ENCODE data around the gene ELL2.

ELL2 gene

DNA sequence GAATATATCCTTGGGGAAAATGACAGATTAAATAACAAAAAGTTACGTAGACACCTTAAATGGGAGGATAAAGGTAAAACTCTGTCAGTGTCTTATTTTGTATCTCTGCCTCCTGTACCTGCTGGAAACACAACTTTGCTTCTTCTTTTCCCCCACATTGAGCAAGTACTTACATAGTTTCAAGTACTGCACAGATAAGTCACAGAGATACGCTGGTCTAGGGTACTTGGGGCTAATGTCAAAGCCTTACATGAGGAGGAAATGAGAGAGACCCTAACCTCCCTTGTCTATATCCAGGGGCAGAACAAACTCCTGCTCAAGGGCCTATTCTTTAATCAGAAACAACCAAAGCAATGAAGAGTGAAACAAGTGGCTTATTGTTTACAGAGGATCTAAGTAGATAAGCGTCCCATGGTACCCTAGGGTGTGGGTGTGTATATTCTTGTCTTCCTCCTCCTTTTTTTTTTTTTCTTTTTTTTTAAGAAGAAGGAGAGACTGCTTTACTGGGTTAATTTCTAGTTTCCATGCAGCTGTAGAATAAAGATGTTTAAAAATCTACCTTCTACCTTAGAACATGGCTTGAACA, 43.1 kb downstream of the ELL2 start:
- Histone ChIP-seq H2BK12ac (ENCODE audit: low read length) (no peak overlapping the region), H2BK15ac (ENCODE audit: low read length) (no peak overlapping the region), H3K4ac (ENCODE audit: low read length) (no peak overlapping the region), H4K8ac (ENCODE audit: low read depth, low read length) (no peak overlapping the region), H3K27me3 (ENCODE audit: control insufficient read depth in 3 of 3, insufficient read depth in 3 of 3, low read depth in 1 of 3, low read length in 3 of 3) (no peaks in the 10 kb centered on the region), H2BK5ac (ENCODE audit: low read length) (no peak overlapping the region), H3K36me3 (replicated peaks in 1 of 2; ENCODE audit: control insufficient read depth in 2 of 2, insufficient read depth in 2 of 2, low read length in 2 of 2) (no peaks in the 10 kb centered on the region), H3K4me1 (ENCODE audit: control insufficient read depth in 2 of 2, insufficient read depth in 1 of 2, low read depth in 1 of 2, low read length in 2 of 2) (peaks cover 8 to 11% of the 10 kb centered on the region in 2 donors), H3K18ac (ENCODE audit: low read length) (no peak overlapping the region), H3K27ac (replicated peaks; ENCODE audit: low read length) (no peak overlapping the region), H2AFZ (ENCODE audit: low read length) (no peak overlapping the region), H3K4me2 (ENCODE audit: insufficient read depth, low read length, poor library complexity, severe bottlenecking) (no peak overlapping the region), H3K4me3 (ENCODE audit: low read length in 2 of 2) (no peak overlapping the region), H3K23ac (ENCODE audit: low read depth, low read length, poor library complexity) (no peak overlapping the region), H3K9ac (ENCODE audit: low read depth, low read length, poor library complexity) (no peak overlapping the region), H3K9me3 (replicated peaks in 1 of 2; ENCODE audit: control insufficient read depth in 2 of 2, insufficient read depth in 1 of 2, low read depth in 1 of 2, low read length in 2 of 2) (no peaks in the 10 kb centered on the region), H3K14ac (ENCODE audit: low read length) (no peak overlapping the region), H4K91ac (ENCODE audit: low read depth, low read length, poor library complexity) (no peak overlapping the region), H3K79me1 (ENCODE audit: low read depth, low read length) (no peaks in the 10 kb centered on the region), H2BK120ac (ENCODE audit: low read depth, low read length) (no peak overlapping the region), H2AK5ac (ENCODE audit: low read depth, low read length) (no peak overlapping the region)
- WGBS, 2 donors (ENCODE audit: extremely low coverage in 2 of 2, insufficient read length in 2 of 2, insufficient replicate concordance in 1 of 2) = no CpG with 5 or more reads among the region's 3 CpGs
- DNase-seq (ENCODE audit: low spot score) = no peak

DNA sequence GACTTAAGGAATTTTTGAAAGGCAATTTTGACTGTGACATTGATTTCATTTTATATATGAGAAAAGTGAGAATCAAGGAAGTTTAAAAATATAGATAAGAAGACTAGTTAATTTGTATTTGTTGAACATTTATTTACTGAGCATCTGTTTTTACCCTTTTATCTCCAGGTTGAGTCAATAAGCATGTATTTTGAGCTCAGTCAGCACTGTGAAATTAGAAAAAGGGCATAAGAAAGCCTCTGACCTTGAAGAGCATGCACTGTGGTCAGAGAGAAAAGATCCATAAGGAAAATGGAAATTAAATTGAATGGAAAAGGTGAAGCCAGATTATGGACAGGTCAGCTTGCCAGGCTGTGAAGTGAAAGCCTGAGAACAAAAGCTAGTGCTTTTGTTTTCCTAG, 44.4 kb downstream of the ELL2 start:
- DNase-seq (ENCODE audit: low spot score) = no peak
- no peak overlapping the region for H2AK5ac ChIP-seq (ENCODE audit: low read depth, low read length)
- H3K4me1 ChIP-seq (ENCODE audit: control insufficient read depth in 2 of 2, insufficient read depth in 1 of 2, low read depth in 1 of 2, low read length in 2 of 2) = peaks cover 8 to 11% of the 10 kb centered on the region in 2 donors
- H2AFZ ChIP-seq (ENCODE audit: low read length) = no peak overlapping the region
- no peak overlapping the region for H4K91ac ChIP-seq (ENCODE audit: low read depth, low read length, poor library complexity)
- no peak overlapping the region for H2BK12ac ChIP-seq (ENCODE audit: low read length)
- no peak overlapping the region for H3K27ac ChIP-seq (replicated peaks; ENCODE audit: low read length)
- H3K9me3 ChIP-seq (replicated peaks in 1 of 2; ENCODE audit: control insufficient read depth in 2 of 2, insufficient read depth in 1 of 2, low read depth in 1 of 2, low read length in 2 of 2) = no peaks in the 10 kb centered on the region
- no peak overlapping the region for H2BK120ac ChIP-seq (ENCODE audit: low read depth, low read length)
- no peaks in the 10 kb centered on the region for H3K36me3 ChIP-seq (replicated peaks in 1 of 2; ENCODE audit: control insufficient read depth in 2 of 2, insufficient read depth in 2 of 2, low read length in 2 of 2)
- H3K79me1 ChIP-seq (ENCODE audit: low read depth, low read length) = no peaks in the 10 kb centered on the region
- no peak overlapping the region for H2BK15ac ChIP-seq (ENCODE audit: low read length)
- no peak overlapping the region for H3K14ac ChIP-seq (ENCODE audit: low read length)
- no peak overlapping the region for H4K8ac ChIP-seq (ENCODE audit: low read depth, low read length)
- no peak overlapping the region for H3K23ac ChIP-seq (ENCODE audit: low read depth, low read length, poor library complexity)
- no peak overlapping the region for H2BK5ac ChIP-seq (ENCODE audit: low read length)
- no peak overlapping the region for H3K9ac ChIP-seq (ENCODE audit: low read depth, low read length, poor library complexity)
- H3K27me3 ChIP-seq (ENCODE audit: control insufficient read depth in 3 of 3, insufficient read depth in 3 of 3, low read depth in 1 of 3, low read length in 3 of 3) = no peaks in the 10 kb centered on the region
- no peak overlapping the region for H3K4me2 ChIP-seq (ENCODE audit: insufficient read depth, low read length, poor library complexity, severe bottlenecking)
- H3K4ac ChIP-seq (ENCODE audit: low read length) = no peak overlapping the region
- H3K18ac ChIP-seq (ENCODE audit: low read length) = no peak overlapping the region
- H3K4me3 ChIP-seq (ENCODE audit: low read length in 2 of 2) = no peak overlapping the region

- Histone ChIP-seq H3K4me3 (ENCODE audit: low read length in 2 of 2) (no peak overlapping the region), H3K79me1 (ENCODE audit: low read depth, low read length) (no peaks in the 10 kb centered on the region), H2BK5ac (ENCODE audit: low read length) (no peak overlapping the region), H3K4ac (ENCODE audit: low read length) (no peak overlapping the region), H2BK120ac (ENCODE audit: low read depth, low read length) (no peak overlapping the region), H2AK5ac (ENCODE audit: low read depth, low read length) (no peak overlapping the region), H3K4me1 (ENCODE audit: control insufficient read depth in 2 of 2, insufficient read depth in 1 of 2, low read depth in 1 of 2, low read length in 2 of 2) (peaks cover 9 to 12% of the 10 kb centered on the region in 2 donors), H4K8ac (ENCODE audit: low read depth, low read length) (no peak overlapping the region), H3K27ac (replicated peaks; ENCODE audit: low read length) (no peak overlapping the region), H3K14ac (ENCODE audit: low read length) (no peak overlapping the region), H3K9me3 (replicated peaks in 1 of 2; ENCODE audit: control insufficient read depth in 2 of 2, insufficient read depth in 1 of 2, low read depth in 1 of 2, low read length in 2 of 2) (peaks cover 0 to 2% of the 10 kb centered on the region in 2 donors), H4K91ac (ENCODE audit: low read depth, low read length, poor library complexity) (no peak overlapping the region), H3K4me2 (ENCODE audit: insufficient read depth, low read length, poor library complexity, severe bottlenecking) (no peak overlapping the region), H2AFZ (ENCODE audit: low read length) (no peak overlapping the region), H3K27me3 (ENCODE audit: control insufficient read depth in 3 of 3, insufficient read depth in 3 of 3, low read depth in 1 of 3, low read length in 3 of 3) (no peaks in the 10 kb centered on the region), H3K9ac (ENCODE audit: low read depth, low read length, poor library complexity) (no peak overlapping the region), H2BK15ac (ENCODE audit: low read length) (no peak overlapping the region), H2BK12ac (ENCODE audit: low read length) (no peak overlapping the region), H3K23ac (ENCODE audit: low read depth, low read length, poor library complexity) (no peak overlapping the region), H3K18ac (ENCODE audit: low read length) (no peak overlapping the region), H3K36me3 (replicated peaks in 1 of 2; ENCODE audit: control insufficient read depth in 2 of 2, insufficient read depth in 2 of 2, low read length in 2 of 2) (no peaks in the 10 kb centered on the region)
- WGBS, 2 donors (ENCODE audit: extremely low coverage in 2 of 2, insufficient read length in 2 of 2, insufficient replicate concordance in 1 of 2) = no CpG with 5 or more reads among the region's 4 CpGs
- no peak for DNase-seq (ENCODE audit: low spot score)
Observed at GRCh38 chr5:95916687-95917085, 45.0 kb downstream of the ELL2 start.

DNA sequence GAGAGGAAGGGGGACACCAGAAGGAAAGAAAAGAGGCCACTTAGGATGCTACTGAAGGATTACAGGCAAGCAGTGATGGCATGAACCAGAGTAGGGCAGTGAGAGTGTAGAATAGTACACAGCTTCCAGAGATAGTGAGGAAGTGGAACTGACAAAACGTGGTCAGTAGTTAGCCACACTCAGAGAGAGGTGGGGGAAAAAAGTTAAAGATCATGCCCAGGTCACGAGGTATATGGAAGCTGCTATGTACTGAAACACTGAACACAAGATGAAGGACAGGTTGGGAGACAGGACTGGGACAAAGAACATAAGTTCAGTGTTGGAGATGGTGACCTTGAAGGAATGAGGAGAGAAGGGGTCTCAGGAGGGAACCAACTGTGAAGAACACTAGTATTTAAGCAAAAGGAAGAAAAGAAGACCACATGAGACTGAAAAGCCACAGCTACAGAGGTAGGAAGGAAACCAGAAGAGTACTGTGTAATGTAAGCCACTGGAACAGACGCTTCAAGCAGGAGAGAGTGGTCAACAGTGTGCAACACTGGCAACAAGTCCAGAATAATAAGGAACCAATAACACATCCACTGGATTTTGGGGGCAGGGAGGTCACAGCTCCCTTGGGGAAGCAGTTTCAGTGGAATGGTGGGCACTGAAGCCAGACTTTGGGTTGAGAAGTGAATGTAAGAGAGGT, 45.5 kb downstream of the ELL2 start:
- Histone ChIP-seq H3K27me3 (ENCODE audit: control insufficient read depth in 3 of 3, insufficient read depth in 3 of 3, low read depth in 1 of 3, low read length in 3 of 3) (no peaks in the 10 kb centered on the region), H3K18ac (ENCODE audit: low read length) (no peak overlapping the region), H3K79me1 (ENCODE audit: low read depth, low read length) (no peaks in the 10 kb centered on the region), H2BK15ac (ENCODE audit: low read length) (no peak overlapping the region), H2BK5ac (ENCODE audit: low read length) (no peak overlapping the region), H3K4me3 (ENCODE audit: low read length in 2 of 2) (no peak overlapping the region), H3K36me3 (replicated peaks in 1 of 2; ENCODE audit: control insufficient read depth in 2 of 2, insufficient read depth in 2 of 2, low read length in 2 of 2) (no peaks in the 10 kb centered on the region), H3K4me2 (ENCODE audit: insufficient read depth, low read length, poor library complexity, severe bottlenecking) (no peak overlapping the region), H2BK120ac (ENCODE audit: low read depth, low read length) (no peak overlapping the region), H3K4me1 (ENCODE audit: control insufficient read depth in 2 of 2, insufficient read depth in 1 of 2, low read depth in 1 of 2, low read length in 2 of 2) (peaks cover 11 to 12% of the 10 kb centered on the region in 2 donors), H4K91ac (ENCODE audit: low read depth, low read length, poor library complexity) (no peak overlapping the region), H3K14ac (ENCODE audit: low read length) (no peak overlapping the region), H3K4ac (ENCODE audit: low read length) (no peak overlapping the region), H2AFZ (ENCODE audit: low read length) (no peak overlapping the region), H2AK5ac (ENCODE audit: low read depth, low read length) (no peak overlapping the region), H2BK12ac (ENCODE audit: low read length) (no peak overlapping the region), H3K9me3 (replicated peaks in 1 of 2; ENCODE audit: control insufficient read depth in 2 of 2, insufficient read depth in 1 of 2, low read depth in 1 of 2, low read length in 2 of 2) (peaks cover 0 to 4% of the 10 kb centered on the region in 2 donors), H3K9ac (ENCODE audit: low read depth, low read length, poor library complexity) (no peak overlapping the region), H4K8ac (ENCODE audit: low read depth, low read length) (no peak overlapping the region), H3K27ac (replicated peaks; ENCODE audit: low read length) (no peak overlapping the region), H3K23ac (ENCODE audit: low read depth, low read length, poor library complexity) (no peak overlapping the region)
- no peak for DNase-seq (ENCODE audit: low spot score)
- no CpG with 5 or more reads among the region's 3 CpGs for WGBS, 2 donors (ENCODE audit: extremely low coverage in 2 of 2, insufficient read length in 2 of 2, insufficient replicate concordance in 1 of 2)
